ENCODE data around the gene MAMLD1. TPM values are rescaled to one million over a fixed set of nuclear protein-coding genes. Genes with fewer than 3 reads are reported as not detected.

MAMLD1 gene
- polyA plus RNA-seq, 1 donor (not counting 4 experiments of a cell fraction or from before 2014, with no cell fraction given) = 0.98 TPM

- H3K4me1 ChIP-seq (ENCODE audit: control insufficient read depth, extremely low read depth, insufficient read depth, low read length) = no peaks in the 10 kb centered on the region
- dilution Hi-C loops (cut with MboI; ENCODE audit: extremely low pct_ligation_motif_present, low sequenced_read_pairs) = no loop called here
- H3K9me3 ChIP-seq (ENCODE audit: control insufficient read depth, low read depth, low read length) = no peaks in the 10 kb centered on the region
- DNase-seq (ENCODE audit: low read depth, low spot score) (no peak), FAIRE-seq (no peak)
- H3K4me3 ChIP-seq (ENCODE audit: control insufficient read depth in 2 of 3, extremely low read depth in 1 of 3, insufficient read depth in 2 of 3, low read depth in 1 of 3, low read length in 3 of 3) = no peak overlapping the region
- TF ChIP-seq CTCF (optimal IDR thresholded peaks at IDR 0.05 in 1 of 3, IDR thresholded peaks at IDR 0.05 in 1 of 3, conservative IDR thresholded peaks at IDR 0.05 in 1 of 3; ENCODE audit: extremely low read depth in 1 of 3, insufficient read depth in 2 of 3, low read length in 3 of 3) (no peak), EZH2 (IDR thresholded peaks at IDR 0.05; ENCODE audit: low read length) (no peak)
- no peak overlapping the region for H3K4me2 ChIP-seq (ENCODE audit: control insufficient read depth, extremely low read depth, insufficient read depth, low read depth, low read length)
- H2AFZ ChIP-seq (ENCODE audit: control insufficient read depth, low read length) = no peak overlapping the region
- no peak overlapping the region for H3K9ac ChIP-seq (ENCODE audit: control insufficient read depth, extremely low read depth, insufficient read depth, low read length)
- H3K27ac ChIP-seq (ENCODE audit: control insufficient read depth, insufficient read depth, low read length) = no peak overlapping the region
- H3K36me3 ChIP-seq (ENCODE audit: control insufficient read depth in 2 of 2, extremely low read depth in 1 of 2, insufficient read depth in 2 of 2, low read length in 2 of 2) = no peaks in the 10 kb centered on the region
- H4K20me1 ChIP-seq (ENCODE audit: control insufficient read depth, extremely low read depth, insufficient read depth, low read length) = no peaks in the 10 kb centered on the region
- H3K27me3 ChIP-seq (ENCODE audit: control insufficient read depth, extremely low read depth, insufficient read depth, low read length) = no peaks in the 10 kb centered on the region
- no peaks in the 10 kb centered on the region for H3K79me2 ChIP-seq (ENCODE audit: control insufficient read depth, insufficient read depth, low read length)
- H3K9me1 ChIP-seq (ENCODE audit: control insufficient read depth, extremely low read depth, insufficient read depth, low read length) = no peaks in the 10 kb centered on the region
Observed at GRCh38 chrX:150416469-150416868, 53.4 kb downstream of the MAMLD1 start.

DNA sequence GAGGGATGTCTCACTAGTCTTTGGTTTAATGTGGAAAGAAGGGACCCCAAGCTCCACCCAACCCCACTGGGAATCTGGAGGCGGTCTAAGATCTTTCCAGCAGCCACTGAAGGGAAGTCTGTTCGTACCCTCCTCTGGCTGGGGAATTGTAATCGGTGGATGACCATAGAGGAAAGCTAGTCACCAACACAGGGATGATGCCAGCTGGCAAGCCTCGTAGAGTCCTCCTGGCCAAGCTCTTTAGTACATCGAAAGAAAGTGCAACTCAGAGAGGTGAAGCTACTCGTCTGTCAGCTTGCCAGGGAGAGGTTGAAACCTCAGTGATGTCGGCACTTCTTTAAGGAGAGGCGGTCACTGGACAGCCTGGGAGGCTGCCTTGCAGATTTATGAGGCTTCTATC is 58.7 kb downstream of the MAMLD1 start:
- dilution Hi-C loops (cut with MboI; ENCODE audit: extremely low pct_ligation_motif_present, low sequenced_read_pairs) = no loop called here
- no peak overlapping the region for H3K9ac ChIP-seq (ENCODE audit: control insufficient read depth, extremely low read depth, insufficient read depth, low read length)
- no peaks in the 10 kb centered on the region for H3K4me1 ChIP-seq (ENCODE audit: control insufficient read depth, extremely low read depth, insufficient read depth, low read length)
- H3K79me2 ChIP-seq (ENCODE audit: control insufficient read depth, insufficient read depth, low read length) = no peaks in the 10 kb centered on the region
- FAIRE-seq (no peak), DNase-seq (ENCODE audit: low read depth, low spot score) (no peak)
- H3K36me3 ChIP-seq (ENCODE audit: control insufficient read depth in 2 of 2, extremely low read depth in 1 of 2, insufficient read depth in 2 of 2, low read length in 2 of 2) = no peaks in the 10 kb centered on the region
- H2AFZ ChIP-seq (ENCODE audit: control insufficient read depth, low read length) = no peak overlapping the region
- H3K9me1 ChIP-seq (ENCODE audit: control insufficient read depth, extremely low read depth, insufficient read depth, low read length) = no peaks in the 10 kb centered on the region
- no peaks in the 10 kb centered on the region for H4K20me1 ChIP-seq (ENCODE audit: control insufficient read depth, extremely low read depth, insufficient read depth, low read length)
- no peak overlapping the region for H3K4me2 ChIP-seq (ENCODE audit: control insufficient read depth, extremely low read depth, insufficient read depth, low read depth, low read length)
- H3K9me3 ChIP-seq (ENCODE audit: control insufficient read depth, low read depth, low read length) = no peaks in the 10 kb centered on the region
- no peak overlapping the region for H3K27ac ChIP-seq (ENCODE audit: control insufficient read depth, insufficient read depth, low read length)
- no peaks in the 10 kb centered on the region for H3K27me3 ChIP-seq (ENCODE audit: control insufficient read depth, extremely low read depth, insufficient read depth, low read length)
- no peak overlapping the region for H3K4me3 ChIP-seq (ENCODE audit: control insufficient read depth in 2 of 3, extremely low read depth in 1 of 3, insufficient read depth in 2 of 3, low read depth in 1 of 3, low read length in 3 of 3)
- TF ChIP-seq CTCF (optimal IDR thresholded peaks at IDR 0.05 in 1 of 3, IDR thresholded peaks at IDR 0.05 in 1 of 3, conservative IDR thresholded peaks at IDR 0.05 in 1 of 3; ENCODE audit: extremely low read depth in 1 of 3, insufficient read depth in 2 of 3, low read length in 3 of 3) = no peak
- no peak for TF ChIP-seq EZH2 (IDR thresholded peaks at IDR 0.05; ENCODE audit: low read length)

All from keratinocyte (primary cell).